ENCODE data around the gene KLHDC10.

- no peak for TF ChIP-seq CTCF (IDR thresholded peaks at IDR 0.05; ENCODE audit: borderline replicate concordance, extremely low read depth, low read length, poor library complexity, severe bottlenecking)
- no peak for TF ChIP-seq EZH2 (IDR thresholded peaks at IDR 0.05; ENCODE audit: borderline replicate concordance, low read depth, low read length, severe bottlenecking)
These were observed 44.4 kb downstream of the KLHDC10 start for GRCh38 chr7:130114776-130115175.
